Measurements from ENCODE around the gene COPS4. TPM values are rescaled to one million over a fixed set of nuclear protein-coding genes. Genes with fewer than 3 reads are reported as not detected.
"Not testable (repeated sequence)": the region's sequence is repeated elsewhere in the genome, so short reads cannot be mapped to it uniquely, and the experiment has no call there.

Gene COPS4
- total and polyA plus RNA-seq, 10 of the 15 experiments (the other 5 are each of a cell fraction or from before 2014, with no cell fraction given) = 34.2 to 159 (median 66.7) TPM

DNA sequence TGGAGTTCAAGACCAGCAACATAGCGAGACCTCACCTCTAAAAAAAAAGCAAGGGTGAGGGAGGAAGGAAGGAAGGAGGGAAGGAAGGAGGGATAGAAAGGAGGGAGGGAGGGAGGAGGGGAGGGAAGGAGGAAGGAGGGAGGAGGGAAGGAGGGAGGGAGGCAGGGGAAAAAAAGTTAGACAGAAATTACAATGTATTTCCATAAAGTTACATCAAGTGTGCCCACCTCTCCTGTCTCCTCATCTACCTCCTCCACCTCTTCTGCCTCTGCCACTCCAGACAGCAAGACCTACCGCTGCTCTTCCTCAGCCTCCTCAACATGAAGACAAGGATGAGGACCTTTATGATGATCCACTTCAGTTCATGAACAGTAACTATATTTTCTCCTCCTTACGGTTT is 32.7 kb upstream of the COPS4 start:
- H2AFZ ChIP-seq (ENCODE audit: control insufficient read depth, low read depth, low read length) = no peak overlapping the region
- no peaks in the 10 kb centered on the region for H3K9me3 ChIP-seq (replicated peaks; ENCODE audit: control insufficient read depth, insufficient read depth, low read length)
- FAIRE-seq = no peak
- no peak for DNase-seq (ENCODE audit: low read depth, low spot score)
- no peak overlapping the region for H3K9ac ChIP-seq (ENCODE audit: control insufficient read depth, insufficient read depth, low read length)
- ATAC-seq = no peak
- ChIA-PET CTCF (no interaction called here), SMC1A (ENCODE audit: uncharacterized antibody, unreplicated experiment) (no interaction called here), RAD21 (ENCODE audit: unreplicated experiment) (no interaction called here), POLR2A (interaction anchor here (0.9 kb wide), 1 partner anchor 11 kb away, joined by 3 read pairs; no protein-coding TSS in a partner anchor)
- no peaks in the 10 kb centered on the region for H3K4me1 ChIP-seq (ENCODE audit: control insufficient read depth, insufficient read depth, low read length)
- no peaks in the 10 kb centered on the region for H3K27me3 ChIP-seq (replicated peaks in 1 of 2; ENCODE audit: control insufficient read depth in 2 of 2, insufficient read depth in 2 of 2, low read length in 1 of 2)
- in situ Hi-C loops (cut with MboI) (no loop called here), intact Hi-C loops (cut with micrococcal nuclease; ENCODE audit: unreplicated experiment) (no loop called here)
- TF ChIP-seq TARDBP (IDR thresholded peaks at IDR 0.05; ENCODE audit: borderline replicate concordance) (no peak), NFYA (IDR thresholded peaks at IDR 0.05; ENCODE audit: borderline replicate concordance, low read depth, low read length) (no peak), RELA (IDR thresholded peaks at IDR 0.05; ENCODE audit: borderline replicate concordance, partially characterized antibody) (no peak), EED (IDR thresholded peaks at IDR 0.05; ENCODE audit: low read depth) (no peak), SP1 (IDR thresholded peaks at IDR 0.05; ENCODE audit: low read depth, low read length) (no peak), TCF3 (IDR thresholded peaks at IDR 0.05; ENCODE audit: borderline replicate concordance, insufficient read depth, low read depth, low read length) (no peak), RFX5 (IDR thresholded peaks at IDR 0.05; ENCODE audit: low read depth, low read length) (no peak), HDGF (IDR thresholded peaks at IDR 0.05) (no peak), HCFC1 (IDR thresholded peaks at IDR 0.05; ENCODE audit: low read length) (no peak), POLR2AphosphoS5 (IDR thresholded peaks at IDR 0.05; ENCODE audit: low read length) (no peak), NFXL1 (IDR thresholded peaks at IDR 0.05; ENCODE audit: borderline replicate concordance) (no peak)
- TF ChIP-seq, protein P1, sequence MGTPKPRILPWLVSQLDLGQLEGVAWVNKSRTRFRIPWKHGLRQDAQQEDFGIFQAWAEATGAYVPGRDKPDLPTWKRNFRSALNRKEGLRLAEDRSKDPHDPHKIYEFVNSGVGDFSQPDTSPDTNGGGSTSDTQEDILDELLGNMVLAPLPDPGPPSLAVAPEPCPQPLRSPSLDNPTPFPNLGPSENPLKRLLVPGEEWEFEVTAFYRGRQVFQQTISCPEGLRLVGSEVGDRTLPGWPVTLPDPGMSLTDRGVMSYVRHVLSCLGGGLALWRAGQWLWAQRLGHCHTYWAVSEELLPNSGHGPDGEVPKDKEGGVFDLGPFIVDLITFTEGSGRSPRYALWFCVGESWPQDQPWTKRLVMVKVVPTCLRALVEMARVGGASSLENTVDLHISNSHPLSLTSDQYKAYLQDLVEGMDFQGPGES (IDR thresholded peaks at IDR 0.05) = no peak
- no peaks in the 10 kb centered on the region for H3K36me3 ChIP-seq (ENCODE audit: control insufficient read depth in 2 of 2, insufficient read depth in 2 of 2, low read length in 1 of 2)
- H4K20me1 ChIP-seq (ENCODE audit: control insufficient read depth, insufficient read depth) = no peaks in the 10 kb centered on the region
- WGBS (ENCODE audit: insufficient coverage, insufficient replicate concordance, low lambda C conversion rate, missing lambda C conversion rate) = 83% methylated on average over 3 of the region's 3 CpGs
- no peak overlapping the region for H3K4me3 ChIP-seq
- H3K4me2 ChIP-seq (ENCODE audit: control insufficient read depth, insufficient read depth) = no peak overlapping the region
- H3K27ac ChIP-seq (ENCODE audit: control insufficient read depth, insufficient read depth) = no peak overlapping the region
- BruUV-seq (replicated peaks) = no TSS peak
- H3K79me2 ChIP-seq (ENCODE audit: control insufficient read depth, insufficient read depth, low read length) = peaks cover 39% of the 10 kb centered on the region

DNA sequence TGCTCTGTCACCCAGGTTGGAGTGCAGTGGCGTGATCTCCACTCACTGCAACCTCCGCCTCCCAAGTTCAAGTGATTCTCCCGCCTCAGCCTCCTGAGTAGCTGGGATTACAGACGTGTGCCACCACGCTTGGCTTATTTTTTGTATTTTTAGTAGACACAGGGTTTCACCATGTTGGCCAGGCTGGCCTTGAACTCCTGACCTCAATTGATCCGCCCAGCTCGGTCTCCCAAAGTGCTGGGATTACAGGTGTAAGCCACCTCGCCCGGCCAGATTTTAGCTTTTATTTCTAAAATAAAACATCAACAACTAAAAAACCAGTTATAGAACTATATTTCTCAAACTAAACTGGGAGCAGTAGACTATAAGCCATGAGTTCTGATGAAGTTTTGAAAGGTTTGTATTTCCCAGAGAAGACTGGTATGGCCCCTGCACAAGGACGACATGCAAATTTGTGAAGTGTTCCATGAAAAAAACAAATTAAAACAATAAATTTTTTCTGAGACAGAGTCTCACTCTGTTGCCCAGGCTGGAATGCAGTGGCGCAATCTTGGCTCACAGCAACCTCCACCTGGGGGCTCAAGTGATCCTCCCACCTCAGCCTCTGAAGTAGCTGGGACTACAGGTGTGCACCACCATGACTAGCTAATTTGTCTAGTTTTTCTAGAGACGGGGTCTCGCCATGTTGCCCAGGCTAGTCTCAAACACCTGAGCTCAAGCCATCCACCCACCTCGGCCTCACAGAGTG is 31.8 kb upstream of the COPS4 start:
- CTCF ChIA-PET; H3K4me1 ChIP-seq (ENCODE audit: control insufficient read depth, insufficient read depth, low read length); H4K20me1 ChIP-seq (ENCODE audit: control insufficient read depth, insufficient read depth); H3K4me3 ChIP-seq; intact Hi-C loops (cut with micrococcal nuclease; ENCODE audit: unreplicated experiment); H3K27ac ChIP-seq (ENCODE audit: control insufficient read depth, insufficient read depth); in situ Hi-C loops (cut with MboI); H3K4me2 ChIP-seq (ENCODE audit: control insufficient read depth, insufficient read depth); H3K36me3 ChIP-seq (ENCODE audit: control insufficient read depth in 2 of 2, insufficient read depth in 2 of 2, low read length in 1 of 2); H3K9ac ChIP-seq (ENCODE audit: control insufficient read depth, insufficient read depth, low read length); RAD21 ChIA-PET (ENCODE audit: unreplicated experiment); FAIRE-seq; H3K27me3 ChIP-seq (replicated peaks in 1 of 2; ENCODE audit: control insufficient read depth in 2 of 2, insufficient read depth in 2 of 2, low read length in 1 of 2); ATAC-seq; H3K9me3 ChIP-seq (replicated peaks; ENCODE audit: control insufficient read depth, insufficient read depth, low read length); DNase-seq (ENCODE audit: low read depth, low spot score); H2AFZ ChIP-seq (ENCODE audit: control insufficient read depth, low read depth, low read length); BruUV-seq (replicated peaks): not testable (repeated sequence)
- SMC1A ChIA-PET (ENCODE audit: uncharacterized antibody, unreplicated experiment) = interaction anchor here (0.7 to 1.0 kb wide), 3 partner anchors 8 to 34 kb away, joined by 3 read pairs; no protein-coding TSS in a partner anchor
- WGBS (ENCODE audit: insufficient coverage, insufficient replicate concordance, low lambda C conversion rate, missing lambda C conversion rate) = 92% methylated on average over 14 of the region's 14 CpGs
- peaks cover 48% of the 10 kb centered on the region for H3K79me2 ChIP-seq (ENCODE audit: control insufficient read depth, insufficient read depth, low read length)
- POLR2A ChIA-PET = interaction anchor here (0.5 kb wide), 1 partner anchor 8 kb away, joined by 4 read pairs; no protein-coding TSS in a partner anchor

All from GM12878 (cell line).